ENCODE data around the gene ABTB2. TPM values are rescaled to one million over a fixed set of nuclear protein-coding genes. Genes with fewer than 3 reads are reported as not detected.
"Not testable (repeated sequence)": the region's sequence is repeated elsewhere in the genome, so short reads cannot be mapped to it uniquely, and the experiment has no call there.

ABTB2 gene
- total RNA-seq, 2 donors from 2014 or later = 27.0 to 27.4 TPM

- Histone ChIP-seq H3K27me3 (no peaks in the 10 kb centered on the region), H3K4me1 (peaks cover 0 to 33% of the 10 kb centered on the region in 2 donors), H3K36me3 (no peaks in the 10 kb centered on the region), H3K27ac (no peak overlapping the region), H3K9me3 (no peaks in the 10 kb centered on the region), H3K4me3 (no peak overlapping the region)
- no peak for DNase-seq (ENCODE audit: low spot score)
- no peak for TF ChIP-seq CTCF (IDR thresholded peaks at IDR 0.05)
These were observed 138.5 kb downstream of the ABTB2 start for GRCh38 chr11:34219279-34219678.

GRCh38 chr11:34218756-34219155 lies 139.1 kb downstream of the ABTB2 start:
- not testable (repeated sequence) for H3K36me3 ChIP-seq; H3K9me3 ChIP-seq; DNase-seq (ENCODE audit: low spot score); H3K27me3 ChIP-seq; H3K4me3 ChIP-seq; H3K27ac ChIP-seq
- H3K4me1 ChIP-seq = peaks cover 0 to 31% of the 10 kb centered on the region in 2 donors

GRCh38 chr11:34218067-34218466 lies 139.7 kb downstream of the ABTB2 start:
- Histone ChIP-seq H3K27ac (no peak overlapping the region), H3K4me3 (no peak overlapping the region), H3K27me3 (no peaks in the 10 kb centered on the region), H3K36me3 (no peaks in the 10 kb centered on the region), H3K4me1 (peaks cover 0 to 24% of the 10 kb centered on the region in 2 donors), H3K9me3 (no peaks in the 10 kb centered on the region)
- TF ChIP-seq CTCF (IDR thresholded peaks at IDR 0.05) = no peak
- no peak for DNase-seq (ENCODE audit: low spot score)

GRCh38 chr11:34216706-34217105 lies 141.1 kb downstream of the ABTB2 start:
- H3K27me3 ChIP-seq = no peaks in the 10 kb centered on the region
- DNase-seq (ENCODE audit: low spot score) = no peak
- TF ChIP-seq CTCF (IDR thresholded peaks at IDR 0.05) = no peak
- peaks cover 0 to 15% of the 10 kb centered on the region in 2 donors for H3K4me1 ChIP-seq
- no peaks in the 10 kb centered on the region for H3K36me3 ChIP-seq
- H3K9me3 ChIP-seq = no peaks in the 10 kb centered on the region
- no peak overlapping the region for H3K4me3 ChIP-seq
- no peak overlapping the region for H3K27ac ChIP-seq

- Histone ChIP-seq H3K27me3 (no peaks in the 10 kb centered on the region), H3K4me1 (peaks cover 0 to 15% of the 10 kb centered on the region in 2 donors), H3K4me3 (no peak overlapping the region), H3K36me3 (no peaks in the 10 kb centered on the region), H3K9me3 (no peaks in the 10 kb centered on the region), H3K27ac (no peak overlapping the region)
- DNase-seq (ENCODE audit: low spot score) = no peak
- no peak for TF ChIP-seq CTCF (IDR thresholded peaks at IDR 0.05)
These were observed 141.9 kb downstream of the ABTB2 start for GRCh38 chr11:34215806-34216453.

- H3K36me3 ChIP-seq = no peaks in the 10 kb centered on the region
- no peak overlapping the region for H3K27ac ChIP-seq
- H3K9me3 ChIP-seq = no peaks in the 10 kb centered on the region
- no peak overlapping the region for H3K4me3 ChIP-seq
- H3K27me3 ChIP-seq = no peaks in the 10 kb centered on the region
- peaks cover 0 to 11% of the 10 kb centered on the region in 2 donors for H3K4me1 ChIP-seq
- TF ChIP-seq CTCF (IDR thresholded peaks at IDR 0.05) = no peak
- no peak for DNase-seq (ENCODE audit: low spot score)
These were observed 142.6 kb downstream of the ABTB2 start for GRCh38 chr11:34214961-34215805.

Measured in right atrium auricular region (tissue), 2 donors.